Neuronal stem cell (in vitro differentiated cells): ENCODE results near the gene SULT1A2.
"Not testable (repeated sequence)": the region's sequence is repeated elsewhere in the genome, so short reads cannot be mapped to it uniquely, and the experiment has no call there.

Experiments used
- DNase-seq: peaks from one replicate; pipeline ENCODE4 v3.0.0-alpha.2; 2013; ENCODE audit warnings: low spot score
- H2AFZ ChIP-seq: one replicate; pipeline ENCODE4 v1.6.1; 2013; ENCODE audit warnings: mild to moderate bottlenecking, low read length, inconsistent platforms
- H2AK5ac ChIP-seq: 2 replicates; pipeline ENCODE4 v1.6.1; 2013; ENCODE audit warnings: low read depth, mild to moderate bottlenecking, inconsistent platforms, low read length, moderate library complexity, mixed read lengths
- H2BK120ac ChIP-seq: 2 replicates; pipeline ENCODE4 v1.6.1; 2013; ENCODE audit warnings: low read depth, mild to moderate bottlenecking, inconsistent platforms, low read length, moderate library complexity, mixed read lengths
- H2BK12ac ChIP-seq: one replicate; pipeline ENCODE4 v1.6.1; 2013; ENCODE audit warnings: low read length, inconsistent platforms
- H2BK15ac ChIP-seq: 2 replicates; pipeline ENCODE4 v1.6.1; 2013; ENCODE audit warnings: mild to moderate bottlenecking, low read length, inconsistent platforms, mixed read lengths
- H2BK5ac ChIP-seq: one replicate; pipeline ENCODE4 v1.6.1; 2013; ENCODE audit warnings: inconsistent platforms, mild to moderate bottlenecking, low read length, moderate library complexity
- H3K14ac ChIP-seq: one replicate; pipeline ENCODE4 v1.6.1; 2013; ENCODE audit warnings: low read length, inconsistent platforms
- H3K18ac ChIP-seq: 2 replicates; pipeline ENCODE4 v1.6.1; 2013; ENCODE audit warnings: low read length, inconsistent platforms
- H3K23ac ChIP-seq: 2 replicates; pipeline ENCODE4 v1.6.1; 2013; ENCODE audit warnings: low read depth, mild to moderate bottlenecking, mixed read lengths, low read length, inconsistent platforms; ENCODE audit not compliant: poor library complexity
- H3K27ac ChIP-seq: replicated peaks from 3 replicates; pipeline ENCODE4 v1.5.1; 2013; ENCODE audit warnings: low read length, inconsistent platforms
- H3K27me3 ChIP-seq, 3 experiments: 2 replicates each; pipeline ENCODE4 v1.6.1; 2013; ENCODE audit warnings: low read length in 3 of 3, mild to moderate bottlenecking in 2 of 3, inconsistent platforms in 1 of 3, low read depth in 1 of 3, mixed read lengths in 1 of 3, moderate library complexity in 1 of 3; ENCODE audit not compliant: control insufficient read depth in 3 of 3, insufficient read depth in 3 of 3
- H3K36me3 ChIP-seq, 2 donors: replicated peaks in 1 of 2; 2 replicates each; pipeline ENCODE4 v1.6.1; 2013; ENCODE audit warnings: low read length in 2 of 2; ENCODE audit not compliant: control insufficient read depth in 2 of 2, insufficient read depth in 2 of 2
- H3K4ac ChIP-seq: 2 replicates; pipeline ENCODE4 v1.6.1; 2013; ENCODE audit warnings: inconsistent platforms, mild to moderate bottlenecking, low read length, moderate library complexity
- H3K4me1 ChIP-seq, 2 donors: 1 replicate in 1 of 2; 2 replicates in 1 of 2; pipeline ENCODE4 v1.6.1; 2013; ENCODE audit warnings: low read length in 2 of 2, low read depth in 1 of 2; ENCODE audit not compliant: control insufficient read depth in 2 of 2, insufficient read depth in 1 of 2
- H3K4me2 ChIP-seq: one replicate; pipeline ENCODE4 v1.6.1; 2013; ENCODE audit warnings: mild to moderate bottlenecking, low read length, inconsistent platforms; ENCODE audit not compliant: insufficient read depth, poor library complexity, severe bottlenecking
- H3K4me3 ChIP-seq, 2 donors: 2 replicates each; pipeline ENCODE4 v1.5.1; 2013; ENCODE audit warnings: low read length in 2 of 2, mild to moderate bottlenecking in 2 of 2, inconsistent platforms in 1 of 2, moderate library complexity in 1 of 2
- H3K79me1 ChIP-seq: one replicate; pipeline ENCODE4 v1.6.1; 2013; ENCODE audit warnings: low read depth, mild to moderate bottlenecking, inconsistent platforms, low read length, moderate library complexity
- H3K9ac ChIP-seq: one replicate; pipeline ENCODE4 v1.6.1; 2013; ENCODE audit warnings: mild to moderate bottlenecking, low read depth, low read length, inconsistent platforms; ENCODE audit not compliant: poor library complexity
- H3K9me3 ChIP-seq, 2 donors: replicated peaks in 1 of 2; 2 replicates each; pipeline versions ENCODE3 to v1.6.1; 2013; ENCODE audit warnings: low read length in 2 of 2, mild to moderate bottlenecking in 2 of 2, inconsistent platforms in 1 of 2, low read depth in 1 of 2, mixed read lengths in 1 of 2, moderate library complexity in 1 of 2; ENCODE audit not compliant: control insufficient read depth in 2 of 2, insufficient read depth in 1 of 2
- H4K8ac ChIP-seq: one replicate; pipeline ENCODE4 v1.6.1; 2013; ENCODE audit warnings: low read depth, mild to moderate bottlenecking, inconsistent platforms, low read length, moderate library complexity
- H4K91ac ChIP-seq: one replicate; pipeline ENCODE4 v1.6.1; 2013; ENCODE audit warnings: low read length, low read depth, mild to moderate bottlenecking, inconsistent platforms; ENCODE audit not compliant: poor library complexity
- WGBS, 2 donors: extraction: QIAGEN DNeasy Blood & Tissue Kit; methylation state at CpG; one replicate each; pipeline ENCODE4 v1.1.7; 2013; ENCODE audit warnings: missing lambda C conversion rate in 2 of 2, mixed read lengths in 1 of 2; ENCODE audit not compliant: insufficient read length in 2 of 2, insufficient replicate concordance in 1 of 2; ENCODE audit errors: extremely low coverage in 2 of 2; 5-methylcytosine and 5-hydroxymethylcytosine counted together

The SULT1A2 gene

DNA sequence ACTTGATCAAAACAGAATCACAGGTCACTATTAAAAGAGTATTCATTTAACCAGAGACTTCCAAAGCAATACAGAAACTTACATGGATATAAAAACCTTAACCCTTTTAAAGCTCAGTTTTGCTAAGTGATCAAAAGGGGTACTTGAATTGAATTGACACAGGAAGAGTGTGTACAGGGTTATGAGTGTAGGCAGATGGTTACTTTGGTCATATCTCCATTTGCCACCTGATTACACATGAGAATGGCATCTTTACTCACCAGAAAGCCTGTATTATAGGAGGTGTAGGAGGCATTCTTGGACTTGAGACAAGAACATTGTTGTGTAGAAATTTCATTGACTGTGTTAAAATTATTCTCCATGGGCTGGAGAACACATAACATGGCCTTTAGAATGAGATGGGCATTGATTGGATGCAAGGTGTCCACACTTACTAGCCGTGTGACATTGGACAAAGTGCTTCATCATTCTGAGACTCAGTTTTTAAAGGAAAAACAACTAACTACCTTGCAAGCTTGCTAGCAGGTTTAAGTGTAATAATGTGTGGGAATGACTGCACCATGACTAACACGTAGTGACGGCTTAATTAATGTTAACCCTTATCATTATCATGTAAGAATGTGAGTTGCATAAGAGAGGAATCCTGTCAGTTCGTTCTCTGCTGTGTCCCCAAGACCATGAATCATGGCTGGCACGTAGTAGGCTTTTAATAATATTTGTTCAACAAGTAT is 39.4 kb upstream of the SULT1A2 start:
- H4K91ac ChIP-seq, H2AFZ ChIP-seq, H2BK120ac ChIP-seq, H2BK15ac ChIP-seq, H3K27me3 ChIP-seq, H3K4me3 ChIP-seq, H3K36me3 ChIP-seq, H3K23ac ChIP-seq, H3K4me2 ChIP-seq, H3K18ac ChIP-seq, H2BK12ac ChIP-seq, H3K4ac ChIP-seq, H3K9me3 ChIP-seq, H2BK5ac ChIP-seq, H3K79me1 ChIP-seq, H4K8ac ChIP-seq, H3K14ac ChIP-seq, H3K9ac ChIP-seq, H3K27ac ChIP-seq, H2AK5ac ChIP-seq, H3K4me1 ChIP-seq, DNase-seq: not testable (repeated sequence)
- WGBS, 2 donors, result no CpG with 5 or more reads among the region's 5 CpGs

DNA sequence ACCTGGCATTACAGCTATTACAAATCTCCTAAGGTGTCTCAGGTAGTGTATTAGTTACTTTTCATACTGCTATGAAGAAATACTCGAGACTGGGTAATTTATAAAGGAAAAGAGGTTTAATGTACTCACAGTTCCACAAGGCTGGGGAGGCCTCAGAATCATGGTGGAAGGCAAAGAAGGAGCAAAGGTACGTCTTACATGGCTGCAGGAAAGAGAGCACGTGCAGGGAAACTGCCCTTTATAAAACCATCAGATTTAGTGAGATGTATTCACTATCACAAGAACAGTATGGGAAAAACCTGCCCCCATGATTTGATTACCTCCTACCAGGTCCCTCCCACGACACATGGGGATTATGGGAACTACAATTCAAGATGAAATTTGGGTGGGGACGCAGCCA is 34.1 kb upstream of the SULT1A2 start:
- H2AFZ ChIP-seq, H3K9ac ChIP-seq, H3K9me3 ChIP-seq, H4K91ac ChIP-seq, H3K18ac ChIP-seq, H3K27ac ChIP-seq, H3K79me1 ChIP-seq, H2BK15ac ChIP-seq, H3K14ac ChIP-seq, H2AK5ac ChIP-seq, DNase-seq, H2BK12ac ChIP-seq, H2BK120ac ChIP-seq, H3K4ac ChIP-seq, H3K4me3 ChIP-seq, H3K27me3 ChIP-seq, H3K4me1 ChIP-seq, H2BK5ac ChIP-seq, H3K4me2 ChIP-seq, H3K23ac ChIP-seq, H4K8ac ChIP-seq, H3K36me3 ChIP-seq: not testable (repeated sequence)
- no CpG with 5 or more reads among the region's 5 CpGs for WGBS, 2 donors

DNA sequence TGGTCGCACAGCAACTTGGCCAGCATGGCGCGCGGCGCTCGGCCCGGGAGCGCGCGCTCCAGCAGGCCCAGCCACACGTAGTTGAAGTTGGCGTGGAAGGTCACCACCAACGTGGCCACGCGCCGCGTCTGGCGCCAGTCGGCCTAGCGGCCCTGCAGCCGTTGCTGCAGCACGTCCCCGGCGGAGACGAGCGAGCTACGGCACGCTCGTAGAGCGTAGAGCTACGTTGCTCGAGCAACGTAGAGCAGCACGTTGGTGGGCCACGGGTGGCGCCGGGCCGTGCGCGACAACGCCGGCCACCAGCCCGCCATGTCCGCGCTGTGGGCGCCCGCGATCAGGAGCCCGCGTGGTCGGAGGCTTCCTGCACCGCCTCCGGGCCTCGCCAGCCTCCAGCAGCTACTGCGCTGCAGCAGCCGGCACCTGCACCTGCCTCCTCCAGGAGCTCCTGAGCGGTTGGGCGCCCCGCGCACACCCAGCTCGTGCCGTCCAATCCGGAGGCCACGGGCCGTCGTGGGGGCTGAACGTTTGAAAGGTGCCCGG is 26.4 kb upstream of the SULT1A2 start:
- Histone ChIP-seq H3K23ac (no peak overlapping the region), H3K4me2 (no peak overlapping the region), H3K18ac (no peak overlapping the region), H3K9me3 (no peaks in the 10 kb centered on the region), H3K27me3 (no peaks in the 10 kb centered on the region), H3K9ac (no peak overlapping the region), H3K79me1 (no peaks in the 10 kb centered on the region), H3K27ac (no peak overlapping the region), H4K8ac (no peak overlapping the region), H2BK12ac (no peak overlapping the region), H3K4me1 (peaks cover 4 to 9% of the 10 kb centered on the region in 2 donors), H4K91ac (no peak overlapping the region), H2AFZ (no peak overlapping the region), H3K36me3 (no peaks in the 10 kb centered on the region), H2BK120ac (no peak overlapping the region), H2AK5ac (no peak overlapping the region), H3K4ac (no peak overlapping the region), H3K4me3 (no peak overlapping the region), H2BK5ac (no peak overlapping the region), H3K14ac (no peak overlapping the region), H2BK15ac (no peak overlapping the region)
- DNase-seq, result no peak
- no CpG with 5 or more reads among the region's 68 CpGs for WGBS, 2 donors

DNA sequence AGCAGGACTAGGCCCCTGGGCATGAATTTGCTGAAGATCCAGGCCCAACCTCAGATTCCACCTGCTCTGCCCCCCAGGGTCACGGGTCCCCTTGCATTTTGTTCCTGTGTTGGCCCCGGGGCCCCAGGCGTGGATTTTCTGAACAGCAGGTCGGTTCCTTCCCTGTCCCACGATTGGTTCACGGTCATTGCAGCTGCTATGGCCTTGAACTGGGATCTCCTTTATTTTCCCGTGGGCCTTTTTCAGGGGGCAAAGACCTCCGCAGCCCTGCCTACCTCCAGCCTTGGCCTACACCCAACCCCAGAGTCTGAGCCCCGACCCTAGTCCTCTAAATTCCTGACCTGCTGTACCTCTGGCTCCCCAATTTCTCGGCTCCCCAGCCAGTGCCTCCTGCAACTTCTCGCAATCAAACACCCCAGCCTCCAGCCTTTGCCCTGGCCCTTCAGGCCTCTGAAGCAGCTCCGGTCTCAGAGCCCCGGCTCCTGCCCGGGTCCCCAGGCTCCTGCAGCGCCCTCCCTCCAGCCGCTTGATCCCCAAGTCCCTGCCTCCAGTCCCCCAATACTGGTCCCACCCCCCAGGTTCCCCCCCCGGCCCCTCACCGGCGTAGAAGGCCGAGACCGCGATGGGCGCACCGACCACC is 25.8 kb upstream of the SULT1A2 start:
- H3K27ac ChIP-seq, H4K91ac ChIP-seq: not testable (repeated sequence)
- WGBS, 2 donors, result no CpG with 5 or more reads among the region's 24 CpGs

More for the DNA sequence above, 25.8 kb upstream of the SULT1A2 start:
- H3K18ac ChIP-seq, H3K79me1 ChIP-seq, H3K14ac ChIP-seq, H4K8ac ChIP-seq, H3K23ac ChIP-seq, H3K9ac ChIP-seq, H2BK12ac ChIP-seq, H3K4me3 ChIP-seq, H3K36me3 ChIP-seq, DNase-seq, H3K4me2 ChIP-seq, H2BK120ac ChIP-seq, H2AK5ac ChIP-seq, H3K9me3 ChIP-seq, H3K27me3 ChIP-seq, H3K4ac ChIP-seq, H2AFZ ChIP-seq, H2BK5ac ChIP-seq, H2BK15ac ChIP-seq: not testable (repeated sequence)
- peaks cover 4 to 11% of the 10 kb centered on the region in 2 donors for H3K4me1 ChIP-seq
